H1 (cell line): ENCODE data around the gene TTLL5. TPM values are rescaled to one million over a fixed set of nuclear protein-coding genes. Genes with fewer than 3 reads are reported as not detected.

Experiments used
- CTCF ChIA-PET: fragments of 300-600 bp; sonication (Branson Sonifier 250); formaldehyde crosslinking; loops from one replicate; lab custom pipeline; 2021; ENCODE audit not compliant: partially characterized antibody; lab: Charles Lee
- POLR2A ChIA-PET: fragments of 300-600 bp; sonication (Branson Sonifier 250); formaldehyde crosslinking; loops from one replicate; lab custom pipeline; 2021; ENCODE audit warnings: inconsistent platforms; ENCODE audit not compliant: partially characterized antibody; lab: Charles Lee
- DNase-seq, 2 experiments: peaks; one replicate each; pipeline versions ENCODE4 v3.0.0 to v3.0.0-alpha.2; 2010 to 2022; ENCODE audit warnings: low spot score in 2 of 2, low read depth in 1 of 2, mixed read lengths in 1 of 2
- FAIRE-seq: peaks from 2 replicates; lab custom pipeline; 2011; peaks lifted over from hg19 to GRCh38; lab: Jason Lieb, UNC
- H2AFZ ChIP-seq: 2 replicates; pipeline ENCODE4 v1.8.1; 2012; ENCODE audit warnings: low read length, inconsistent platforms
- H2AK5ac ChIP-seq: 2 replicates; pipeline ENCODE4 v1.6.1; 2013; ENCODE audit warnings: low read depth, low read length
- H2BK120ac ChIP-seq: replicated peaks from 2 replicates; pipeline ENCODE3; 2013; ENCODE audit warnings: low read depth, low read length, inconsistent platforms
- H2BK12ac ChIP-seq: 2 replicates; pipeline ENCODE4 v1.6.1; 2013; ENCODE audit warnings: low read depth, low read length
- H2BK15ac ChIP-seq: 2 replicates; pipeline ENCODE4 v1.6.1; 2013; ENCODE audit warnings: low read length
- H2BK20ac ChIP-seq: 2 replicates; pipeline ENCODE4 v1.6.1; 2013; ENCODE audit warnings: low read length
- H2BK5ac ChIP-seq: 2 replicates; pipeline ENCODE4 v1.6.1; 2013; ENCODE audit warnings: low read depth, low read length
- H3K14ac ChIP-seq: 2 replicates; pipeline ENCODE4 v1.6.1; 2013; ENCODE audit warnings: inconsistent platforms; ENCODE audit not compliant: insufficient read length
- H3K18ac ChIP-seq: 2 replicates; pipeline ENCODE4 v1.6.1; 2013; ENCODE audit warnings: low read length; ENCODE audit errors: extremely low read depth
- H3K23ac ChIP-seq: 2 replicates; pipeline ENCODE4 v1.6.1; 2013; ENCODE audit warnings: inconsistent platforms; ENCODE audit not compliant: insufficient read length
- H3K23me2 ChIP-seq: 2 replicates; pipeline ENCODE4 v1.6.1; 2013; ENCODE audit warnings: low read depth, low read length
- H3K27ac ChIP-seq: 2 replicates; pipeline ENCODE4 v1.6.1; 2011; ENCODE audit warnings: low read depth, low read length, inconsistent platforms
- H3K27me3 ChIP-seq, 4 experiments: replicated peaks in 1 of 4; 1 replicate in 1 of 4; 2 replicates in 3 of 4; pipeline versions ENCODE4 v1.6.1 to v1.8.1; 2011 to 2013; ENCODE audit warnings: low read length in 3 of 4, mild to moderate bottlenecking in 3 of 4, inconsistent platforms in 2 of 4, mixed read lengths in 2 of 4, moderate library complexity in 1 of 4; ENCODE audit not compliant: control insufficient read depth in 3 of 4, insufficient read depth in 3 of 4; ENCODE audit errors: extremely low read depth in 1 of 4
- H3K36me3 ChIP-seq, 4 experiments: 2 replicates each; pipeline versions ENCODE4 v1.6.1 to v1.8.1; 2011 to 2013; ENCODE audit warnings: mild to moderate bottlenecking in 4 of 4, low read length in 3 of 4, moderate library complexity in 2 of 4, control low read depth in 1 of 4, inconsistent platforms in 1 of 4; ENCODE audit not compliant: insufficient read depth in 4 of 4, control insufficient read depth in 2 of 4
- H3K4ac ChIP-seq: replicated peaks from 2 replicates; pipeline ENCODE3; 2013; ENCODE audit warnings: low read length, low read depth, mixed read lengths, inconsistent platforms; ENCODE audit not compliant: insufficient read length
- H3K4me1 ChIP-seq, 4 experiments: replicated peaks in 1 of 4; 1 replicate in 1 of 4; 2 replicates in 3 of 4; pipeline versions ENCODE4 v1.6.1 to v1.8.1; 2011 to 2013; ENCODE audit warnings: low read length in 3 of 4, inconsistent platforms in 2 of 4, mixed read lengths in 1 of 4; ENCODE audit not compliant: insufficient read depth in 4 of 4, control insufficient read depth in 3 of 4
- H3K4me2 ChIP-seq, 2 experiments: 2 replicates each; pipeline versions ENCODE4 v1.6.1 to v1.8.1; 2011 to 2013; ENCODE audit warnings: low read depth in 2 of 2, low read length in 2 of 2, control low read depth in 1 of 2, inconsistent platforms in 1 of 2, mild to moderate bottlenecking in 1 of 2; ENCODE audit not compliant: insufficient read depth in 1 of 2
- H3K4me3 ChIP-seq, 4 experiments: fragments of 200-600, 300-600 bp in 1 of 4; sonication (generic), shearing (Covaris generic), sonication (Bioruptor Twin) in 1 of 4; 2 replicates each; pipeline versions ENCODE4 v1.5.1 to v1.8.1; 2011 to 2016; ENCODE audit warnings: low read length in 4 of 4, low read depth in 3 of 4, control low read depth in 2 of 4, inconsistent platforms in 2 of 4, mild to moderate bottlenecking in 2 of 4, mixed read lengths in 1 of 4, moderate library complexity in 1 of 4; ENCODE audit not compliant: insufficient read depth in 2 of 4; ENCODE audit errors: extremely low read depth in 1 of 4
- H3K56ac ChIP-seq: replicated peaks from 2 replicates; pipeline ENCODE3; 2013; ENCODE audit warnings: low read depth, mild to moderate bottlenecking, mixed read lengths, low read length, inconsistent platforms; ENCODE audit not compliant: insufficient read length
- H3K79me1 ChIP-seq: 2 replicates; pipeline ENCODE4 v1.6.1; 2013; ENCODE audit warnings: low read depth, low read length, control low read depth
- H3K79me2 ChIP-seq, 2 experiments: 2 replicates each; pipeline versions ENCODE4 v1.6.1 to v1.8.1; 2012 to 2013; ENCODE audit warnings: low read length in 2 of 2, mild to moderate bottlenecking in 2 of 2, inconsistent platforms in 1 of 2; ENCODE audit not compliant: insufficient read depth in 2 of 2, control insufficient read depth in 1 of 2
- H3K9ac ChIP-seq, 4 experiments: replicated peaks in 1 of 4; 1 replicate in 1 of 4; 2 replicates in 3 of 4; pipeline versions ENCODE4 v1.6.1 to v1.8.1; 2011 to 2013; ENCODE audit warnings: low read depth in 3 of 4, low read length in 3 of 4, control low read depth in 2 of 4, mild to moderate bottlenecking in 2 of 4, moderate library complexity in 2 of 4, inconsistent platforms in 1 of 4; ENCODE audit errors: extremely low read depth in 1 of 4
- H3K9me3 ChIP-seq, 2 experiments: 2 replicates each; pipeline versions ENCODE4 v1.6.1 to v1.8.1; 2012 to 2013; ENCODE audit warnings: mild to moderate bottlenecking in 2 of 2, moderate library complexity in 2 of 2, control low read depth in 1 of 2, inconsistent platforms in 1 of 2, low read depth in 1 of 2, low read length in 1 of 2, mixed read lengths in 1 of 2; ENCODE audit not compliant: insufficient read depth in 2 of 2
- H4K20me1 ChIP-seq, 2 experiments: replicated peaks in 1 of 2; 2 replicates each; pipeline versions ENCODE3 to v1.8.1; 2011 to 2013; ENCODE audit warnings: inconsistent platforms in 2 of 2, low read length in 2 of 2, mild to moderate bottlenecking in 1 of 2; ENCODE audit not compliant: insufficient read depth in 2 of 2, control insufficient read depth in 1 of 2
- H4K5ac ChIP-seq: 2 replicates; pipeline ENCODE4 v1.6.1; 2013; ENCODE audit warnings: low read length, low read depth, mixed read lengths, inconsistent platforms; ENCODE audit not compliant: insufficient read length
- H4K8ac ChIP-seq: 2 replicates; pipeline ENCODE4 v1.8.0; 2013; ENCODE audit warnings: mild to moderate bottlenecking, moderate library complexity, low read length, inconsistent platforms; ENCODE audit not compliant: insufficient read depth; ENCODE audit errors: extremely low read depth
- H4K91ac ChIP-seq: replicated peaks from 2 replicates; pipeline ENCODE3; 2013; ENCODE audit warnings: low read length, mixed read lengths, inconsistent platforms; ENCODE audit not compliant: insufficient read length
- CBX8 ChIP-seq: fragments of 300-800, 300-1000 bp; sonication (generic); IDR thresholded peaks from 2 replicates; pipeline ENCODE4 v1.7.1; 2016; ENCODE audit warnings: low read depth, low read length, borderline replicate concordance
- CHD2 ChIP-seq: IDR thresholded peaks from 2 replicates; pipeline ENCODE4 v1.6.1; 2012; ENCODE audit warnings: low read length, improper control_type of control experiment
- KDM1A ChIP-seq: fragments of 200-600, 300-600 bp; sonication (generic); IDR thresholded peaks from 2 replicates; pipeline ENCODE4 v1.7.1; 2016; ENCODE audit warnings: mild to moderate bottlenecking, low read length, borderline replicate concordance
- NRF1 ChIP-seq: IDR thresholded peaks from 2 replicates; pipeline ENCODE4 v1.6.1; 2011; ENCODE audit warnings: mild to moderate bottlenecking, low read depth, low read length, improper control_type of control experiment
- RFX5 ChIP-seq: IDR thresholded peaks from 2 replicates; pipeline ENCODE4 v1.6.1; 2011; ENCODE audit warnings: low read depth, low read length, improper control_type of control experiment, borderline replicate concordance
- SIN3A ChIP-seq, 2 experiments: IDR thresholded peaks in 1 of 2; conservative IDR thresholded peaks in 1 of 2; 2 replicates each; pipeline ENCODE4 v1.6.1; 2011 to 2012; ENCODE audit warnings: low read length in 2 of 2, improper control_type of control experiment in 1 of 2, low read depth in 1 of 2, mild to moderate bottlenecking in 1 of 2
- SP4 ChIP-seq: IDR thresholded peaks from 2 replicates; pipeline ENCODE4 v1.6.1; 2012; ENCODE audit warnings: low read length, inconsistent platforms
- TBP ChIP-seq: IDR thresholded peaks from 2 replicates; pipeline ENCODE4 v1.6.1; 2011; ENCODE audit warnings: low read depth, low read length, improper control_type of control experiment
- YY1 ChIP-seq: IDR thresholded peaks from 2 replicates; pipeline ENCODE4 v1.6.1; 2011; ENCODE audit warnings: low read depth, mild to moderate bottlenecking, low read length
- WGBS, 2 experiments: shearing (Covaris generic) in 1 of 2; methylation state at CpG; one replicate each; pipeline versions ENCODE4 v1.1.6 to v1.1.7; 2013 to 2015; ENCODE audit warnings: low lambda C conversion rate in 2 of 2, mixed read lengths in 2 of 2, inconsistent platforms in 1 of 2, low coverage in 1 of 2, missing lambda C conversion rate in 1 of 2; ENCODE audit not compliant: insufficient replicate concordance in 2 of 2, insufficient coverage in 1 of 2, insufficient read length in 1 of 2; ENCODE audit errors: extremely low coverage in 1 of 2, missing lambda C conversion rate in 1 of 2; 5-methylcytosine and 5-hydroxymethylcytosine counted together
- polyA plus RNA-seq, 7 experiments: library from polyadenylated mRNA; depleted of rRNA in 3 of 7; stranded (reverse) in 5 of 7; unstranded in 2 of 7; fragments of >200 nt in 5 of 7; fragments of 200-250 nt in 2 of 7; gene quantifications; 1 replicate in 5 of 7; 2 replicates in 1 of 7; 4 replicates in 1 of 7; pipeline versions ENCODE4 v1.2.1 to v1.2.3, GENCODE V29; 2011 to 2013; ENCODE audit warnings: missing spikeins in 2 of 7, mixed read lengths in 2 of 7
- total RNA-seq: library from RNA; stranded (reverse); fragmentation: NEBNext Ultra II Directional; extraction: Animal tissue kit (Norgen Biotek cat#: 25700); gene quantifications from 2 replicates; pipeline ENCODE4 v1.2.1, GENCODE V29; 2021
- TF ChIP-seq, protein P1 (sequence below): IDR thresholded peaks from 2 replicates; pipeline ENCODE4 v1.6.1; 2011; ENCODE audit warnings: low read depth, mild to moderate bottlenecking, low read length; ENCODE audit not compliant: insufficient read depth
- TF ChIP-seq, protein P2 (sequence below), 3 experiments: IDR thresholded peaks; 1 replicate in 2 of 3; 2 replicates in 1 of 3; pipeline versions ENCODE4 v1.5.1 to v1.6.1; 2011; ENCODE audit warnings: low read length in 3 of 3, mild to moderate bottlenecking in 3 of 3, inconsistent platforms in 2 of 3, low read depth in 1 of 3, moderate library complexity in 1 of 3; ENCODE audit not compliant: insufficient read depth in 1 of 3; ENCODE audit errors: control extremely low read depth in 1 of 3

TTLL5 gene
- total and polyA plus RNA-seq, 2 of the 8 experiments (the other 6 are each of a cell fraction or from before 2014, with no cell fraction given) = 16.1 to 45.9 TPM

DNA sequence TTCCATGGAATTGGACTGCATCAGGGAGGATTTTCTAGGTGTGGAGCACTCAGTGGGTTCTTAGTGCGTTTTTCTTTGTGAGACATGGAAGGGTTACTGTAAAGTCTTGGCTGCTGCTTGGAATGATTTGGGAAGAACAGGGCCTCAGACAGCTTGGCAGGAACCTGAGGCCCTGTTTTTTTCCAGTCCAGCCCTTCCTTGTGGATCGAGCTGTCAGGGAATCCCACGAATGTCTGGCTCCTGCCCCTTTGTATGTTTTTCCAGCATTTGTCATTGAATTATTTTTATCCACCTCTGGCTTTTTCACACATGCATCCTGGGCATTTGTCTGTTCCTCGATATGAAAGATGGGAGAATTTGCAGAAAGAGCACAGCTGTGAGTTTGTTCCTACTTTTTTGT, 162.3 kb downstream of the TTLL5 start:
- Histone ChIP-seq H2BK15ac (no peak overlapping the region), H3K9me3 (no peaks in the 10 kb centered on the region), H4K5ac (no peak overlapping the region), H3K27ac (no peak overlapping the region), H3K4me1 (no peaks in the 10 kb centered on the region), H3K4me2 (no peak overlapping the region), H4K20me1 (peaks cover 0 to 2% of the 10 kb centered on the region in 2 experiments), H2AFZ (no peak overlapping the region), H3K14ac (no peak overlapping the region), H2BK120ac (no peak overlapping the region), H3K4ac (no peak overlapping the region), H2BK5ac (no peak overlapping the region), H3K36me3 (peaks cover 0 to 9% (median 3%) of the 10 kb centered on the region in 4 experiments; a peak in 3 of 8 replicates), H3K23me2 (no peaks in the 10 kb centered on the region), H3K27me3 (peaks cover 0 to 1% (median 0%) of the 10 kb centered on the region in 4 experiments; a peak in 1 of 7 replicates), H3K9ac (no peak overlapping the region), H2AK5ac (no peak overlapping the region), H3K4me3 (no peak overlapping the region), H4K91ac (no peak overlapping the region), H3K18ac (no peak overlapping the region), H3K79me2 (no peaks in the 10 kb centered on the region), H3K79me1 (no peaks in the 10 kb centered on the region), H3K23ac (no peak overlapping the region), H2BK12ac (no peak overlapping the region), H2BK20ac (no peak overlapping the region), H3K56ac (no peak overlapping the region), H4K8ac (no peak overlapping the region)
- FAIRE-seq = no peak
- 84% methylated on average over 4 of the region's 4 CpGs; no CpG with 5 or more reads in 1 of the 2 experiments for WGBS, 2 experiments
- ChIA-PET POLR2A (no interaction called here), CTCF (interaction anchor here (0.8 to 1.2 kb wide), 3 partner anchors 8 to 114 kb away, joined by 3 to 5 read pairs (median 4); no protein-coding TSS in a partner anchor)
- no peak for DNase-seq
- TF ChIP-seq KDM1A (no peak), CBX8 (no peak), TBP (no peak), SP4 (no peak), NRF1 (no peak), RFX5 (no peak), YY1 (no peak), CHD2 (no peak), SIN3A (conservative IDR thresholded peaks at IDR 0.05 in 1 of 2, IDR thresholded peaks at IDR 0.05 in 1 of 2; ENCODE audit: low read depth in 1 of 2, low read length in 2 of 2) (no peak)
- TF ChIP-seq, protein P1, sequence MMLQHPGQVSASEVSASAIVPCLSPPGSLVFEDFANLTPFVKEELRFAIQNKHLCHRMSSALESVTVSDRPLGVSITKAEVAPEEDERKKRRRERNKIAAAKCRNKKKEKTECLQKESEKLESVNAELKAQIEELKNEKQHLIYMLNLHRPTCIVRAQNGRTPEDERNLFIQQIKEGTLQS = no peak
- TF ChIP-seq, protein P2, sequence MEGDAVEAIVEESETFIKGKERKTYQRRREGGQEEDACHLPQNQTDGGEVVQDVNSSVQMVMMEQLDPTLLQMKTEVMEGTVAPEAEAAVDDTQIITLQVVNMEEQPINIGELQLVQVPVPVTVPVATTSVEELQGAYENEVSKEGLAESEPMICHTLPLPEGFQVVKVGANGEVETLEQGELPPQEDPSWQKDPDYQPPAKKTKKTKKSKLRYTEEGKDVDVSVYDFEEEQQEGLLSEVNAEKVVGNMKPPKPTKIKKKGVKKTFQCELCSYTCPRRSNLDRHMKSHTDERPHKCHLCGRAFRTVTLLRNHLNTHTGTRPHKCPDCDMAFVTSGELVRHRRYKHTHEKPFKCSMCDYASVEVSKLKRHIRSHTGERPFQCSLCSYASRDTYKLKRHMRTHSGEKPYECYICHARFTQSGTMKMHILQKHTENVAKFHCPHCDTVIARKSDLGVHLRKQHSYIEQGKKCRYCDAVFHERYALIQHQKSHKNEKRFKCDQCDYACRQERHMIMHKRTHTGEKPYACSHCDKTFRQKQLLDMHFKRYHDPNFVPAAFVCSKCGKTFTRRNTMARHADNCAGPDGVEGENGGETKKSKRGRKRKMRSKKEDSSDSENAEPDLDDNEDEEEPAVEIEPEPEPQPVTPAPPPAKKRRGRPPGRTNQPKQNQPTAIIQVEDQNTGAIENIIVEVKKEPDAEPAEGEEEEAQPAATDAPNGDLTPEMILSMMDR (IDR thresholded peaks at IDR 0.05; ENCODE audit: control extremely low read depth in 1 of 3, insufficient read depth in 1 of 3, low read depth in 1 of 3, low read length in 3 of 3) = no peak
